ENCODE measurements around the gene KCNT2.

- TF ChIP-seq CTCF (IDR thresholded peaks at IDR 0.05; ENCODE audit: low read depth, low read length, poor library complexity, severe bottlenecking) (no peak), EZH2phosphoT487 (IDR thresholded peaks at IDR 0.05; ENCODE audit: borderline replicate concordance, low read length) (no peak)
Measured at GRCh38 chr1:196255762-196256161, 352.5 kb downstream of the KCNT2 start.

Data from DOHH2 (cell line).